NB4 (cell line): ENCODE results near the gene RBM15B.
"Not testable (repeated sequence)": the region's sequence is repeated elsewhere in the genome, so short reads cannot be mapped to it uniquely, and the experiment has no call there.

ENCODE experiments used
- DNase-seq: peaks from one replicate; pipeline ENCODE4 v3.0.0; 2010; ENCODE audit warnings: low read depth
- H3K4me3 ChIP-seq: one replicate; pipeline ENCODE4 v1.5.1; 2011; ENCODE audit warnings: mild to moderate bottlenecking, low read depth, low read length, moderate library complexity
- CTCF ChIP-seq: IDR thresholded peaks from one replicate; pipeline ENCODE4 v1.5.1; 2012; ENCODE audit warnings: low read depth, low read length
- MYC ChIP-seq: IDR thresholded peaks from 2 replicates; pipeline ENCODE4 v1.6.1; 2011; ENCODE audit warnings: low read depth, low read length
- POLR2A ChIP-seq: IDR thresholded peaks from 2 replicates; pipeline ENCODE4 v1.6.1; 2011; ENCODE audit warnings: mild to moderate bottlenecking; ENCODE audit not compliant: insufficient read length; ENCODE audit errors: extremely low read depth
- TF ChIP-seq, protein P1 (sequence below): IDR thresholded peaks from 2 replicates; pipeline ENCODE4 v1.6.1; 2011; ENCODE audit warnings: low read depth, low read length

The RBM15B gene

DNA sequence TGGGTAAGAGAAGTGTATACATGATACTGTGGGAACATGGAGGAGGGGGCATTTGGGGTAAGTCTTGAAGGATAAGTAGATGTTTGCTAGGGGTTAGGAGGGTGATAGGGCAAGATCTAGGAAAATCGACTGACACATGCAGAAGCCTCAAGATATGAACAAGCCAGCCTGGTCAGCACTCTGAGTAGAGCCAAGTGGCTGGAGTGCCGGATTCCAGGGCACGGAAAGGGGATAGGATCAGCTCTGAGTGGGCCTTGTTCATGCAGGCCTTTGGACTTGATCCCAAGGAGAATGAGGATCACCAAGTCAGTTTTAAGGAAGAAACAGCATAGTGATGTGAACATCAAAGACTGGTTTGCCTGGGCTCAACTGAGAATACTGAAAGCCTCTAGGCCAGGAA is 30.3 kb upstream of the RBM15B start:
- H3K4me3 ChIP-seq = no peak overlapping the region
- DNase-seq = no peak
- TF ChIP-seq CTCF = no peak
- TF ChIP-seq, protein P1, sequence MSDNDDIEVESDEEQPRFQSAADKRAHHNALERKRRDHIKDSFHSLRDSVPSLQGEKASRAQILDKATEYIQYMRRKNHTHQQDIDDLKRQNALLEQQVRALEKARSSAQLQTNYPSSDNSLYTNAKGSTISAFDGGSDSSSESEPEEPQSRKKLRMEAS = no peak
- TF ChIP-seq POLR2A = no peak
- TF ChIP-seq MYC = no peak

- TF ChIP-seq, protein P1 = no peak
- TF ChIP-seq MYC = no peak
- no peak for TF ChIP-seq CTCF
- no peak for TF ChIP-seq POLR2A
- H3K4me3 ChIP-seq = no peak overlapping the region
- DNase-seq = no peak
Observed at GRCh38 chr3:51361746-51362145, 29.3 kb upstream of the RBM15B start.

- no peak overlapping the region for H3K4me3 ChIP-seq
- no peak for DNase-seq
- no peak for TF ChIP-seq MYC
- no peak for TF ChIP-seq CTCF
- TF ChIP-seq, protein P1 = no peak
- TF ChIP-seq POLR2A = no peak
Observed at GRCh38 chr3:51362476-51362875, 28.6 kb upstream of the RBM15B start.

GRCh38 chr3:51368276-51368675 is 22.8 kb upstream of the RBM15B start:
- not testable (repeated sequence) for H3K4me3 ChIP-seq, DNase-seq

GRCh38 chr3:51371943-51372557 is 19.0 kb upstream of the RBM15B start:
- peak; percentile 74 for DNase-seq
- H3K4me3 ChIP-seq = no peak overlapping the region
- peak; percentile 68 for TF ChIP-seq CTCF
- no peak for TF ChIP-seq POLR2A

GRCh38 chr3:51373658-51374421 is 17.2 kb upstream of the RBM15B start:
- H3K4me3 ChIP-seq = no peak overlapping the region
- no peak for DNase-seq
- no peak for TF ChIP-seq MYC
- TF ChIP-seq CTCF = no peak
- no peak for TF ChIP-seq POLR2A
- TF ChIP-seq, protein P1 = no peak
